Activated CD4-positive, alpha-beta T cell treated with anti-CD3 and anti-CD28 coated beads, Interleukin-2, amount 50 U/mL, for 4 hours (primary cell): ENCODE results near the gene RASD1.
"Not testable (repeated sequence)": the region's sequence is repeated elsewhere in the genome, so short reads cannot be mapped to it uniquely, and the experiment has no call there.

ENCODE experiments used
- DNase-seq, 2 experiments: peaks; one replicate each; pipeline ENCODE4 v3.0.0-alpha.2; 2020

RASD1 gene

DNA sequence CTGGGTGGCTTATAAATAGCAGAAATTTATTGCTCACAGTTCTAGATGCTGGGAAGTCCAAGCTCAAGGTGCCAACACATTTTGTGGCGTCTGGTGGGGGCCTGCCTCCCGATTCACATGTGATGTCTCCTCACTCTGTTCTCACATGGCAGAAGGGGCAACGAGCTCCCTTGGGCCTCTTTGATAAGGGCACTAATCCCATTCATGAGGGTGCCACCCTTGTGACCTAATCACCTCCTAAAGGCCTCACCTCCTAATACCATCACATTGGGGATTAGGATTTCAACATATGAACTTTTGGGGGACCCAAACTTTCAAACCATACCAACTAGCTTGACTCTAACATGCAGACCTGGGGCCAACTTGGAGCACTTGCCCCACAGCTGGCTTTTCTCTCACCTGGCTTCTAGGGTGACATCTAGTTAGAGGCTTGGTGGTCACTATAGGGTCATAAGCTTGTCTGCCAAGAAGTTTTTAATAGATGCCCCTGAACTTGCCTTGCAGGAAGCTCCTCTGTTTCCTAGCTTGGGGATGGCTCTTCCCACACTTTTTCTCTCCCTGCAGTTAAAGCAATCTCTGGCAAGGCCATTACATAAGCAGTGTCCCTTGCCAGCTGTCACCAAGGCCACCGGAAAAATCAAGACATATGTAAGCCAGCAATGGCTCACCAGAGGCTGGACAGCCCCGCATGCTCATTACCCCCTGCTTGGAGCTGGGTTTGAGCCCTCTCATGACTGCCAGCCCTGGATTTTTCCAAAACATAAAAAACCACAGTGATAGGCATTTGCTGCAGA lies 27.8 kb downstream of the RASD1 start:
- no peak for DNase-seq

DNA sequence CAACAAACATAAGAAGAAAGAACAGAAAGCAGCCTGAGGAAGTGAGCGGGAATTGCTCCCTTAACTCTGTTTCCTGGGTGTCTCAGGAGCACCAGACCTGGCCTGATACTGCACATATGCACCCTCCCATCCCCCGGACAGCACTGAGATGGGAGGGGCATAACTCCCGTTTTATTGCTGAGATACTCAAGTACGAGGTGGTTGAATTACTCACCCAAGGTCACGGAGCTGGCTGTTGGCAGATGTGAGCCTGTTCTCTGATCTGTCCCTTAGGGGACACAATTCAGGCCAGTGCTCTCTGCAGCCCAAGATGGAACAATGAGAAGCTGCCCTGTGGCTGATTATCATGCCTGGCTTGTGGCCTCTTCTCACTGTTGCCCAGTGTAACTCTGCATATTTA lies 28.5 kb downstream of the RASD1 start:
- no peak for DNase-seq

DNA sequence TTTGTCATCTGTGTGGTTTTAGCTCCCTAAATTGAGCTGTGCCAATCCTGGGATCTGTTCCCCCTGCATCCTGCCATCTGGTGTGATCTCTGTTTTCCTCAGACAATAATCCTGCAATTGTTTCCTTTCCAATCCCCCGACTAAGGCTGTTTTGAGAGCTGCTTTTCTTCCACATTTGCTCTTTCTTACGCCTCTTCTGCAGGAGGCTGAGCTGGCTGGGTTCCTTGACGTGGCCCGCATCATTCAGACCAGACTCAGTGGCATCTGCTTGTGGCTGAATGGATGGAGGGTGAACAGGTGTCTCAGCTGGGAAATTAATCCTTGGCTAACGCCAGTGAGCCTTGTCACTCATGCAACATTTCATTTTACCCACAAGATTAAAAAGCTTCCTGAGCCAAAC lies 29.2 kb downstream of the RASD1 start:
- DNase-seq = no peak

DNA sequence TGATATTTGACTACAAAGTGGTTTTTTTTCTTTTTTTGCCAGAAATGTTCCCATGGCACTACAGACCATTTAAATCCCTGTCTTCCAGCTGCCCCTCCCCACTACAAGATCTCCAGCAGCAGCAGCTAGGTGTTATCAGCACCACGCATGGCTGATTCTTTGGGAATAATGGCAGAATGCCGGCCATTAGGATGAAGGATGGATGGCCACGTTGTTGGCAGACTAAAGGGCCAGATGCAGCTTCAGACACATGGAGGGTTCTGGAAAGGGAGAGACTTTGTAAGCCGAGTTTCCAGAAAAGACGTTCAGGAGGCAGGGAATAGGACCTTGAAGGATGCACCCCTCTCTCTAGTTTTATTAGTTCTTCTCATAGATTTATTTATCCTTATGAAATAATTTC lies 29.7 kb downstream of the RASD1 start:
- DNase-seq = no peak

DNA sequence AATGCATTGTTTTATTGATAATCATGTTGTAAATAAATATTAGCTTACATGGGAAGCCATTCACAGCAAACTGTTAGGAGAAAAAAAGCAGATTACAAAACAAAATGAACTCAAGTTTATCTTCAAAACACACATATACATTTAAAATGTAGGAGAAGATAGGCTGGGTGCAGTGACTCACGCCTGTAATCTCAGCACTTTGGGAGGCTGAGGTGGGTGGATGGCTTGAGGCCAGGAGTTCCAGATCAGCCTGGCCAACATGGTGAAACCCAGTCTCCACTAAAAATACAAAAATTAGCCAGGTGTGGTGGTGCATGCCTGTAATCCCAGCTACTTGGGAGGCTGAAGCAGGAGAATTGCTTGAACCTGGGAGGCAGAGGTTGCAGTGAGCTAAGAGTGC lies 30.3 kb downstream of the RASD1 start:
- DNase-seq = not testable (repeated sequence)

DNA sequence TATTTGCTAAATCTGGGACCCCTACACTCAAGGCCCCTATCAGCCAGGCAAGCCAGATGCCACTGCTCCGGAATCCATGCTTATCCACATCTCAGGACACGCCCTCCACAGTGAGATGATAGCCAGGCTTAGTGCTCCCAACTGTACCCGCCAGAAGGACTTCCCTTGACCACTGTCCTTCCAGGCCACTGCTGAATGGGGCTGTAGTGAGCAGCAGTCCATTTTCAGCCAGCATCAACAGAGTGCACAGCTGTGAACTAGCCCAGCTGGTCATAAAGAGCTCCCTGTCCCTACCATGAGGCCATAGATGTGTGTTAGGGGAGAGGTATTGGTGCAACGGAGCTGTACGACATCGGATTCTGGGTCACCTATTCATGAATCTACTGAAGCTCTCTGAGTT lies 32.4 kb downstream of the RASD1 start:
- DNase-seq = no peak

DNA sequence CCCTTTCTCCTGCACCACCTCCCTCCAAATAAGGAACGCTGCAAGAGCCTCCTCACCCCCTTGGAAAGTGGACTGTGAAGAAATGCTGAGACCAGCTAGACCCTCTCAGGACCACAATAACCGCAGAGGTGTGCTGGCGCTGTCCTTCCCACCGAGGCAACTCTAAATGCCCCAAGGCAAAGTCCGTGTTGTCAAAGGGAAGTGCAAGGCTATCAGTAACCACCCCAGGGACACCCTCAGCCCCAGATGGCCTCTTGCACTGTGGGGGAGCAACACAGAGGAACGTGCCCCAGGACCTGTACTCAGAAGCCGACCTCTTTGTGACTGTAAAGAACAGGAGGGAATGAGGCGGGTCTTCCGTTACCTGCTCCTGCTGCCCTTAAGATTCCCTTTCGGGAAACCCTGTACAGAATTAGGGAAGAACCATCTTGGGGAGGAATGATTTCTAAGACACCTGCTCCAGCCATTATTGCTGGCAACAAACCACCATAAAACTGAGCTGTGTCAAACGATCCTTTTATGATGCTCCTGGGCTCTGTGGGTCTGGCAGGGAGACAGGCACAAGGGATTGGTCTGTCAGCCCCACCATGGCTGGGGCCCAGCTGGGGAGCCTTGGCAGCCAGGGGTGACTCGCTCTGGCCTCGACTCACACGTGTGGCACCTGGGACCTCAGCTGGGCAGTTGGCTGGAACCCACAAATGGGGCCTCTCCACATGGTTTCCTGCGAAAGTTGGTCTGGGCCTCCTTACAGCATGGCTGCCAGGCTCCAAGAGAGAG lies 34.0 kb downstream of the RASD1 start:
- no peak for DNase-seq

DNA sequence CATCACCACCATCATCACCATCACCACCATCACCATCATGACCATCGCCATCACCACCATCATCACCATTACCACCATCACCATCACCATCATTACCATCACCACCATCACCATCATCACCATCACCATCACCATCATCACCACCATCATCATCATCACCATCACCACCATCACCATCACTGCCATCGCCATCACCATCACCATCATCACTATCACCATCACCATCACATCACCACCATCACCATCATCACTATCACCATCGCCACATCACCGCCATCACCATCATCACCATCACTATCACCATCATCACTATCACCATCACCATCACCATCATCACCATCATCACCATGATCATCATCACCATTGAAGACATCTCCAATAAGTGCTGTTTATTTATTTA lies 36.2 kb downstream of the RASD1 start:
- DNase-seq = no peak

DNA sequence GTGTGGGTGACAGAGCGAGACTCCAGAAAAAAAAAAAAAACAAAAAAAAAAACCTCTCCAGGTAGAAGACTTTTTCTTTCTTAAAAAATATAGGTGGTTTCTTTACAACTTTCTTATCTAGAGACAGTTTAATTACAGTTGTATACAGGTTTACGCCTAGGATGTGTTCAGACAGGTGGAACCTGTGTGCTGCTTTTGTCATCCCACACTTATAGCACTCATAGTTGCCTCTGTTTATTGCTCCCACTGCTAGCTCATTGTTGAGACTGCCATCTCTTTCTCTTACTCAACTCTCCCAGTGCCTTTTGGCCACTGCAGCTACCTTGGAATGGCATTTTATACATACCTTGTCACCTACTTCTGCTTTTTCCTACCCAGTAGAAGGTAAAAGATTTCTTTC lies 38.5 kb downstream of the RASD1 start:
- no peak for DNase-seq

DNA sequence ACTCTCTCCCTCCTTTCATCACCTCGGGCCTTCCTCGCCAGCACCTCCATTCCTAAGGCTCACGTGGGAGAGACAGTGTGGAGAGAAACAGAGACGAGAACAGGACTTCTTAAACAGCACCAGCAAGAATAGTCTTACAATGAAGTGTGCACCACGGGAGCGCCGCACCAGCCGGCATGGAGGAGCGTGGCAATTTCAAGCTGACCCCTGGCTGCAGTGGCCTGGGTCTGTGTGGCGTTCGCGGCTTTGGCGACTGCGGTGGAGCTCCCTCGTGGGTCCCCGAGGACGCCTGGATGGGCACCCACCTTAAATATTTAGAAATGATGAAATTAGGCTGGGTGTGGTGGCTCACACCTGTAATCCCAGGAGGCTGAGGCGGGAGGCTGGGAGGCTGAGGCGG lies 39.9 kb downstream of the RASD1 start:
- no peak for DNase-seq

DNA sequence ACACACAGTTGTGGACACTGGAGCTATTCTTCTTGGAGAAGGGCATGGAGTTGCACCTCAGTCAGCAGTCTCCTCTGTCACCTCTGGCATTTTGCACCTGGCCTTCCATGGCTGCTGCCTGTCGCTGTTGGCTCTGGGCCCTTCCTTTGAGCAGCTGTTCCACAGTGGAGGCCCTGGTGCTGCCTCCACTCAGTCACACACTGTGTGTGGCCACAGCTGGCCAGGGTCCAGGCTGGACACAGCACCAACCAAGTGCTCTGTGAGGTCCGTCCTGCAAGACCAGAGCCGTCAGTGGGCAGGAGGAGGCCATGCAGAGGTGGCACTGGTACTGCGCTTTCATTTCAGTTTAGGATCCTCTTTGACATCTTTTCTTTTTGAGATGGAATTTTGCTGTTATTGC lies 41.0 kb downstream of the RASD1 start:
- no peak for DNase-seq

DNA sequence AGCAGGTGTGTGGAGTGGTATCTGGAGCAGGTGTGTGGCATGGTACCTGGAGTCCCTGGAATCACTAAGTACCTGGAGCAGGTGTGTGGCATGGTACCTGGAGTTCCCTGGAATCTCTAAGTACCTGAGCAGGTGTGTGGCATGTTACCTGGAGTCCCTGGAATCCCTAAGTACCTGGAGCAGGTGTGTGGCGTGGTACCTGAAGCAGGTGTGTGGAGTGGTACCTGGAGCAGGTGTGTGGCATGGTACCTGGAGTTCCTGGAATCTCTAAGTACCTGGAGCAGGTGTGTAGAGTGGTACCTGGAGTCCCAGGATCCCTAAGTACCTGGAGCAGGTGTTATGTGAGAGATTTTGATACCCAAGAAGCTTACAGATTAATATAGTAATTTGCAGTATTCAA lies 41.5 kb downstream of the RASD1 start:
- not testable (repeated sequence) for DNase-seq

DNA sequence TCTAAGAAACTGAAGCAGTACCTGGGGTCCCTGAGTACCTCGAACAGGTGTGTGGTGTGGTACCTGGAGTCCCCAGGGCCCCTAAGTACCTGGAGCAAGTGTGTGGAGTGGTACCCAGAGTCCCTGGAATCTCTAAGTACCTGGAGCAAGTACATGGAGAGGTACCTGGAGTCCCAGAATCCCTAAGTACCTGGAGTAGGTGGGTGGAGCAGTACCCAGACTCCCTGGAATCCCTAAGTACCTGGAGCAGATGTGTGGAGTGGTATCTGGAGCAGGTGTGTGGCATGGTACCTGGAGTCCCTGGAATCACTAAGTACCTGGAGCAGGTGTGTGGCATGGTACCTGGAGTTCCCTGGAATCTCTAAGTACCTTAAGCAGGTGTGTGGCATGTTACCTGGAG lies 41.9 kb downstream of the RASD1 start:
- DNase-seq = no peak

DNA sequence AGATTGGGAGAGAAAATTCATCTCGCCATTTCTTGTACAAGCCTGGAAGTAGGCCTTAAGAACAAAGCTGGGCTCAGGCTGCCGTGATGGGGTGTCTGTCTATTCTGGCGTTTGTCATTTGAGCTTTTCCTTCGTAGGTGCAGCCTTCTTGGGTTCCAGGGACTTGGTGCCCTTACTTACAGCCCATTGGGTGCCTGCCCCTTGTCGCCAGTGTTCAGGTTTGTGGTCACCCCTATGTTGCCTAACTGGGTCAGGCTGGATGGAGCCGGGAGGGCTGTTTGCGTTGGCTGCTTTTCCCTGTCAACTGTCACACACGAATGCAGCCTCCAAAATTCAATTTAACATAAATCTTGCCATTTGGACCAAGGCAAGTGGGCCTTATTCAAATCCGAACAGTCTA lies 43.1 kb downstream of the RASD1 start:
- no peak for DNase-seq

DNA sequence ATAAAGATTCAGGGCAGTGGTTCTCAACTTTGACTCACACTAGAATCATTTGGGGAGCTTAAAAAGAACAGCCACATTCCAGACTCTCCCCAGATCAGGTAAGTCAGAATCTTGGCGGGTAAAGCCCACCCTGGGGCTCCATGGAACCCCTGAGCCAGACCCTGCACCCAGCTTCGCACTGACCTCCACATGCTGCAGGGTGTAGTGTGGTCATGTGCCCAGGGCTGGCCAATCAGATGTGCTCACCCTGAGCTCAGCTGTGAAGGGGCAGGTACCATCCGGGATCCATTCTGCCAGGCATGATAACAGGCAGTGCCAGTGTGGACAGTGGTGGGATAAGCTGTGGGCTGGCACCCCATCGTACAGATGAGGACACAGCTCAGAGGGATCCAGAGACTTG lies 47.5 kb downstream of the RASD1 start:
- DNase-seq = no peak

DNA sequence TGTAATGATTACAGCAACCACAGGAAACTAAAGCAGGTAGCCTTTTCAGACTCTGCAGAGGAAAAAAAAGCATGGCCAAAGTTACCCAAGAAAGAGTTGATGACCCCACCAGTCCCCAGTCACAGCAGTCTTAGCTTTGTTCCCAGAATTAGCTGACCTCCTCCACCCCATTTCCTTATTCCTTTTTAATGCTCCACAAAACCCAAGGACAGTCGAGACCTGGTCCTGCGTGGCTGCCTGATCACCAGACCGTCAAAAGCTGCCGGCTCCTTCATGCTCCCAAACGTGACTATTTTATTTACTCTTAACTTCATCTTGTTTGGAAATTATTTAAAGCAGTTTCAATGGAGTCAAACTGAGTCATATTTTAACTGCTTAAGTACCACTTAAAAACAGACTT lies 48.1 kb downstream of the RASD1 start:
- DNase-seq = no peak

DNA sequence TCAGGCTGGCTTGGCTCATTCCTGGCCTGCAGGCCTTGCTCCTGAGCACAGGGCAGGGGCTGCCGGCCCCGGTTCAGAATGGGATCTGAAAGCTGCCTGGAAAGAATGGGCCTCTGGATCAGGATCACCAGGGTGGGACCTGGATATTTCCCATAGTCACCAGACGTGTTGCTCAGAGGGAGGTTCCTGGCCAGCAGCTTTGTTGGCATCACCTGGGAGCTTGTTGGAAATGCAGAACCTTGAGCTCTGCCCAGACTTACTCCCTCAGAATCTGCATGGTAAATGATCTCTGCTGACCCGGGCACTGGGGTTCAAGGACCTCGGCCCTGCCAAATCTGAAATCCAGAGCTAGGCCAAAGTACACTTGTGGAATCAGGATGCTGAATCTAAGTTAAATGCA lies 48.9 kb downstream of the RASD1 start:
- no peak for DNase-seq

DNA sequence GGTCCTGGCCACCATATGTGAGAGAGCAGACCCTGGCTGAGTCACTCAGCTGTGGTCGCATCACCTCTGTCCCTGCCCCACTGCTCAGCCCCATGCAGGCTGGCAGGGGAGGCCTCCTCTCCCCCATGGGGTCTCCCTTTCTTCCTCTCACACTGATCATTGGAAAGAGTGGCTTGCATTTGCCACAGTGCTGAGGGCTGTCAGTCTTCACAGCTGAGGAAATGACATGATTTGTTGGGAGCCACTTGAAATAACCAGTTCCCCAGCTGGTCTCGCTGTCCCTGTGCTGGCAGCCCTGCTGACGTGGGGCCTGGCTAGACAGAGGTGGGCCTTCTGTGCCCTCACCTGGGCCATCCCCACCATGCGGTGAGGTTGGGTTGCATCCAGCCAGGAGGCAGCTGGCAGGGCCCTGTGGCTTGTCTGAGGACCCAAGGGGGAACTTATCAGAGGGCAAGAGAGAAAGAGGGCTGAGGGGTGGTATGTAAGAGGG lies 49.5 kb downstream of the RASD1 start:
- DNase-seq = no peak

DNA sequence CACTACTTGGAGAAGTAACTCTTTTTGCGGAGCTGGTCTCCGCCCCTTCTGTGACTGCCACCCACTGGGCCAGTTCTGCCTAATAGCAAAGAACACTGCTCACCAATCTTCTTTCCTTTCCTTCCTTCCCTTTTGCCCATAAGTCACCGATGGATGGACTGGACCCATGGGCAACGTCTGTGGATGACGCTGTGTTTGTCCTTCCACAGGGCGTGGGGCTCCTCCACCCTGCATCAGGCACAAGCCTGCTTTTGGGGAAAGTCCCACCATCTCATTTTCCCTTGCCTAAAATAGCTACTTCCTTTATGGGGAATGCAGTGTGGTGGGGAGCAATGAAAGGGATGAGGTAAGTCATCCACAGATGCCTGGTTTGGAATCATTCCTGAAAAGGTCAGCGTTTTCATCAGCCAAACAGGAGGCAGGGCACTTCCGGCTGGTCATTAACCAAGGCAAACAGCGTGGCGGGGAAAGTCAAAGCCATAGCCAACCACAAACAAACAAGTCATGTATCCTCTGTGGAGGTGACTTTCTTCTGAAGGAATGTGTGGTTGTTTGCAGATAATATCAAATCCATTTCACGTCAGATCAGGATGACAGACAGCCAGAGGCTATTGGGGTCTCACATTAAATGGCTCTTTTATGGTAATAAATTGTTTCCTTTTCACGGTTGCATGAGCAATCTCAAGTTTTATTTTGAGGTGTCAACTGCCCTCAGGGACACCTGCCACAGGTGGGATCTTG lies 50.1 kb downstream of the RASD1 start:
- no peak for DNase-seq

DNA sequence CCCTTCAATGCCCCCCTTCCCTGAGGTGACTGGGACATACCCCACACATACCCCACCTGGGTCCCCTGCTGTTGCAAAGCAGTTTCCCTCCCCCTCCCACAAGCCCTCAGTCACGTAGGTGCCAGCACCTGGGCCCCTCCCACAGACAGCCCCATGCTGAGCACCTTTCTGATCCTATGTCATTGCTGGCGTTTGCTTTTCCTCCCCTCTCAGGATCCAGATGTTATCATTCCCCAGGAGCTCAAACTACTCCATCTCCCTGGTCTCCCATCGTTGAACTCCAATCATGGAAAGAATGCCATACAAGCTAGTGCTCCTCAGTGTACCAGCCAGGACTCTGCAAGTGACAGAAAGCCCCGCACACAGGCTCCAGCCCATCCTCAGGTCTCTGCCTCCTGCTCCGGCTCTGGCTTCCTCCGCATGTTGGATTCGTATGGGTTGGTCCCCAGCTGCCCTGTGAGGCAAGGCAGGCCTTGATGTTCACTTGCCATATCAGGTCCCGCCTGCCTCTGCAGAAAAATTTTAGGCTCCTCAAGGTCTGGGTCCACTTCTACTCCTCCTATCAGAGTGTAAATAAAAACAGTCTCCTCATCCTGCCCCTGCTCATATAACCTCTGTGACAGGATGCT lies 50.8 kb downstream of the RASD1 start:
- no peak for DNase-seq
